Measurements from ENCODE around the gene MEGF6.
A peak's percentile ranks its signal among the peaks of the same experiment; 100 is the strongest.

MEGF6 gene

DNA sequence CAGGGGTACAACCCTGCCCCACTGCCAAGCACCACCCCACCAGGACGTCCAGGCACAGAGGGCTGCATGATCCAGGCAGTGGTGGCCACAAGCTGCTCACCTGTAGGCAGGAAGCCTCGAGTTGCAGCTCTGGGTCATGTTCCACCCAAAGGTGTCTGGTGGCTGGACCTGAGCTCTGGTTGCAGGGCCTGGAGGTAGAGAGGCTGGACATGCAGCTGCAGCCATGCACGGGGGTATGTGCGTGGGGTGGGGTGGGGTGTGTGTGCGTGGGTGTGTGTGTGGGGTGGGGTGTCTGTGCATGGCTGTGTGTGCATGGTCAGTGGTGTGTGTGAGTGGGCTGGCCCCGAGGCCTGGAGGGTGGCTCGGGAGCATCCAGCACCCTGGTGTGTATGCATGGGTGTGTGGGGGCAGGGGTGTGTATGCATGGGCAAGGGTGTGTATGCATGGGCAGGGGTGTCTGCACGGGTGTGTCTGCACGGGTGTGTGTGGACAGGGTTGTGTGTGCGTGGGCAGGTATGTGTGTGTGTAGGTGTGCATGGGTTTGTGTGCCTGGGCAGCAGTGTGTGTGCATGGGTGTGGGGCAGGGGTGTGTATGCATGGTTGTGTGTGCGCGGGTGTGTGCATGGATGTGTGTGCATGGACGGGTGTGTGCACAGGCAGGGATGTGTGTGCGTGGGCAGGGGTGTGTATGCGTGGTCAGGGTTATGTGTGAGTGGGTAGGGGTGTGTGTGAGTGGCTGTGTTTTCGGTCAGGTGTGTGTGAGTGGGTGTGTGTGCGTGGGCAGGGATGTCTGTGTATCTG is 141.3 kb downstream of the MEGF6 start:
- DNase-seq (ENCODE audit: low spot score): no peak

DNA sequence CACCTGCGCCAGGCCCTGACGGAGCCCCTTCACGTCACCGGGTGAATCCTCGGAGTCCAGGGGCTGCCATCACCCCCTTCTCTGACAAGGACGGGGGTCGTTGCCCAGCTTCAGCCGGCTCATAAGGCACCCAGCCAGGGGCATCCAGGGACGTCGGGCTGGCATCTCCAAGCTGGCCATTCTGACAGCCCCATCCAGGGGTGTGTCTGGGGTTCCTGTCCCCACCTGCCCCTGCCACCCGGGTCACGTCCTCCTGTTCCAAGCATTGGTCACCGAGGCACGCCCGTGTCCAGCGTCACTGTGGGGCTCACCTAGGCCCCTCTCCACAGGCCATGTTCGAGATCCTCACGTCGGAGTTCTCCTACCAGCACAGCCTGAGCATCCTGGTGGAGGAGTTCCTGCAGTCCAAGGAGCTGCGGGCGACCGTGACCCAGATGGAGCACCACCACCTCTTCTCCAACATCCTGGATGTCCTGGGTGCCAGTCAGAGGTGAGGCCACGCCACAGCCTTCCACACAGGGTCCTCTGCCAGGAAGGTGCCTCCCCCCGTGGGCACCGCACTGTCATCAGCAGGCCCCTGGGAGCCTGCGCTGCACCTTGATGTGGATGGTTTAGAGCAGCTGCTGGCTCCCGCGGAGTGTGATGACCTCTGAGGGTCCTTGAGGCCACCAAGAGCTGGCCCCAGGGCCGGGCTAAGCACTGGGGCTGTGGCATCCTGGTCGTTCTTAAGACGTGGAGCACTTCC is 142.0 kb downstream of the MEGF6 start:
- DNase-seq (ENCODE audit: low spot score): no peak

DNA sequence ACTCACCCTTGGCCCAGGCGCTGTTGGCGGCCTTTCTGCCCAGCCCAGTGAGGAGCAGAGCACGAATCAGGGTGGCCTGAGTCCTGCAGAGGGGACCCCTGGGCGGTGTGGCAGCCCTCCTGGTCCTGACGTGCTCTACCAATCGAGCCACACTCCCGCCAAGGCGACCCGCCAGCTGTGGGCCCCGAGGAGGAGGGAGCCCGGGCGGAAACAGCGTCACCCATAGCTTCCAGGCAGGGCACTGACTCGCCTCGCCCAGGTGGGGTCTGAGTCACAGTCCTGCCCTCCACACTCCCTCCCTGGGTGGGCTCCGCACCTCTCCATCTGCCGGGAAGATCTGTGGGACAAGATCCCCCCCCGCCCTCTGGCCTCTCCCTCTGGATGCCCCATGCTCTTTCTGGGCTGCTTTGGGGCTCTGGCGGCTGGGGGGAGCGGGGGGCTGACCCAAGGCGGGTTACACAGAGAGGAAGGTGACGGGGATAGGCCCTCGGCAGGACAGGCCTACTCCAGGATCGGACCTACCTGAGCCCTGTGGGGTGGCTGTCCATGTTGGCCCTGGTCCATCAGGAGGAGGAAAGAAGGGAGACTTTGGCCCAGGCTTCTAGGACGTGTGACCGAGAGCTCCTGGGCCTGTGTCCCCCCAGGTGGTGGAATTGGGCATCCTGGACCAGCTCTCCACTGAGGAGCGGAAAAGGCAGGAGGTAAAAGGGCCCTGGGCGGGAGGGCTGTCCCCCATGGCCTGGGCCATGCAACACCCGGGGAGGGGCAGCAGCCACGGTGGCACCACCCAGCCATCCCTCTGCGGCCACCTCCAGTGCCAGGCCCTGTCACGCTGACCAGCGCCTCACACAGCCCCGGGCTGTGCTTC is 142.8 kb downstream of the MEGF6 start:
- DNase-seq (ENCODE audit: low spot score): no peak

DNA sequence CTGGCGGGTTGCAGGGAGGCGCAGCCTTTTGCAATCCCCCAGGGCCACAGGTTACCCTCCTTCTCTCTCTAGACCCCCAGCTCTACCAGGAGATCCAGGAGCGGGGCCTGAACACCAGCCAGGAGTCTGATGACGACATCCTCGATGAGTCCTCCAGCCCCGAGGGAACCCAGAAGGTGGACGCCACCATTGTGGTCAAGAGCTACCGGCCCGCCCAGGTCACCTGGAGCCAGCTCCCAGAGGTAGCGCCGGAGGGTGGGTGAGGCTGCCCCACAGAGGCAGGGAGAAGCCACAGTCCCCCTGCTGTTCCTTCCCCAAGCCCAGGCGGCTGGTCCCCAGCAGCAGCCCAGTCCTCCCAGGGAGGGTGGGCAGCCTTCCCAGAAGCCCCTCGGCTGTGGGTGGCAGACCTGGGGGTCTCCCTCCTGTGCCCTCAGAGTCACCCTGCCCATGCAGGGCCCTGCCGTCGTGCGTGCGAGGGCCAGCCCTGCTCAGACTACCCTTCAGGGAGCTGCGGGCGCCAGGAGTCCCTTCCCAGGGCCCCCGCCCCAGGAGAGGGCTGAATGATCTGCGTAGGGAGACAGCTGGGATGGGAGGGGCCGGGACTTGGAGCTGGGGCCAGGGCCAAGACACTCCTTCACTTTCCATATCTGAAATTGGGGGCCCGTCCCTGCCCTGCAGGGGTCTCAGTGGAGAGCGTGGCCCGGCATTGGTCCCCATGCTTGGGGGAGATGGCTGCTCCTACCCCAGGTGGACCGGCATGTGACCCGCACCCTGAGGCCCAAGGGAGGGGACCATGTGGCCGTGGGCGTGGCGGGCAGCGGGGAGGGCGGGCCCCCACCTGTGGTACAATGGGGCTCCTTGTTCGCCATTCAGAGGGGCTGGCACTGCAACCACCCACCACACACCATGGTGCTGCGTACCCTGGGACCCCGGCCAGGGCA is 143.9 kb downstream of the MEGF6 start:
- no peak for DNase-seq (ENCODE audit: low spot score)

DNA sequence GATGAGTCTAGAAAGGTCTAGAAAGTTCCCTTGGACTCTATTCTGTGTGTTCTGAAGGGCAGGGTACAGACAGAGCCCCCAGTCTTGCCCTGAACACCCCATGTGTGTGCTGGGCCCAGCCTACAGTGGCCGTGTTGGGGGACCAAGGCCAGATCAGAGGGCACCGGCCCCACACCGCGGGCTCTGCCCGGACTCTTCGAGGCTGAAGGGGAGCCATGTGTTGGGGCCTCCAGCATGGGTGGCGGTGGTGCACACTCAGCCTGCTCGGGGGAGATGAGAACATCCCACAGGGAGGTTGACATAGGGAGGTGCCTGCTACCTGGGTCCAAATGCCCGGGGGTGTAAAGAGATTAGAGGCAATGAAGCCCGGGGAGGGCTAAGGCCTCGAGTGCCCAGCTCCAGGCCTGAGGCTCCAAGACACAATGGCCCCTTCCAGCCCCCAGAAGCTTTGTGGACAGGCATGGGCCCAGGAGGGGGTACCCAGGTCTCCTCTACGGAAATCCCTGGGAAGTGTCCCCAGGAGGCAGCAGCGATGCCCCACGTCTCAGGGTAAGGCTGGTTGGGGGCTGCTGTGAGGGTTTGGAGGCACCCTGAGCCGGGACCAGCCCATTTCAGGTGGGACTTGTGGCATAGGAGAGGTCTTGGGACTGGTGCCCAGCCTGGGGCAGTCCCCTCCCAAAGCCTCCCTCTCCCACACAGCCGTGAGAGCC is 144.8 kb downstream of the MEGF6 start:
- no peak for DNase-seq (ENCODE audit: low spot score)

DNA sequence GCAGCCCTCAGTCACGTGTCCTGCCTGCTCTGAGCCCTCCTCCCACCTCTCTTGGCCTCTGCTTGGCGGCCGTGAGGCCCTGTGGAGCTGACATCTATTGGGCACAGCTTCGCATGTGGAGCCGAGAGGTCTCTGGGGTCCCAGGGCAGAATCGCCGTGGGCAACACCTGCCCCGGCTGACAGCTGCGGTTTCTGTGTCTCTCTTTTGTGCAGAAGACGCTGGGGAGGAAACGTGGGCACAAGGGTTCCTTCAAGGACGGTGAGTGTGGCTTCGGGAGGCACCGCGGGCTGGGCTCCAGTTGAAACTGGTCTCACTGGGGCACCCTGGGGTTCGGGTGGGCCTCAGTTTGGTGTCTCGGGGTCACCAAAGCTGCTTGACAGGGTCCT is 145.4 kb downstream of the MEGF6 start:
- no peak for DNase-seq (ENCODE audit: low spot score)

DNA sequence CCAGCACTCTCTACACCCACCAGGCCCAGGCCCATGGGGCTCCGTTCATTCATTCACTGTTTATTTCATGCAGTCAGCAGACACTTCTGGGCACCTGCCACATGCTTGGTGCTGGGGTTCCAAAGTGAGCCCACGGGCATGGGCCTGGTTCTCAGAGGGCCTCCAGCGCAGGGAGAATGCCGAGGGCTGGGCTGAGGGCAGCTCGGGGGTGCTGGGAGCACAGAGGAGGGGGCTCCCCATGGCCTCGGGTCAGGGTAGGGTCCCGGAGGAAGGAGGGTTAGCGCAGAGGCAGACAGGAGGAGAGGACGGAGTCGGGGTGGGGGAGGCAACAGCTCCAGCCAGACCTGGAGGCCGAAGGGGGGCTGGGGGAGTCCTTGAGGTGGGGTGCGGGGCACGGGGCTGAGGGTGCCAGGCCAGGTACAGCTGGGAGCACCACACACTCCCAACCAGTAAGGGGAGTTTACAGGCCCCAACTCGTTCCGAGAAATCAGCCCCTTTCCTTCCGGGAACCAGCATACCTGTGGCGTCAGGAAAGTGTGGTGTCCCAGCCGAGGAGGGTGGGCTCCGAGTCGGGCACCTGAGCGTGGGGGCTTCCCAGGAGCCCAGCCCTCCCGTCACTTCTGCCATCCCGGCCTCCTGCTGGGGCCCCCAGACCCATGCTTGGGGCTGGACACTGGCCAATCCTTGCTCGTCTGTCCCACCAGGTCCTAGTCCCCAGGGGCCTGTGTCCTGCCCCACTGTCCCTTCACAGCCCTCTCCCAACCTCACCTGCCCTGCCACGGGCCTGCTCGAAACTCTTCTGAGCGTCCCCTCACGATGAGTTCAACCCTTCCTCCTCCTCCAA is 146.0 kb downstream of the MEGF6 start:
- DNase-seq (ENCODE audit: low spot score): no peak

DNA sequence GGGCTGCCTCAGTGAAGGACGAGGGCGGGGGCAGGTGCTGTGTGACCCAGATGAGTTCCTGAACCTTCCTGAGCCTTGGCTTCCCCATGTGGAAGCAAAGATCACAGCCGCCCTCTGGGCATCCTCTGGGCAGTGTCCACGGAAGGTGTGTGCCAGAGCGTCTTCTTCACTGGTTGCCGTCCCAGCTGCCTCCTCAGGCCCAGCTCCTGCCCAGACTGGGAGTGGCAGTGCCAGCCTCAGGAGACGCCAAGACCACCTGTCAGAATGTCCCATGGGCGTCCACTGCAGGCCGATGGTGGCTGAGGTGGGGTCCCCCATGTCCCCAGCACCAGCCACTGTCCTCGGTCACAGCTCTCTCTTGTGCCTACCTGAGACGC is 146.7 kb downstream of the MEGF6 start:
- no peak for DNase-seq (ENCODE audit: low spot score)

DNA sequence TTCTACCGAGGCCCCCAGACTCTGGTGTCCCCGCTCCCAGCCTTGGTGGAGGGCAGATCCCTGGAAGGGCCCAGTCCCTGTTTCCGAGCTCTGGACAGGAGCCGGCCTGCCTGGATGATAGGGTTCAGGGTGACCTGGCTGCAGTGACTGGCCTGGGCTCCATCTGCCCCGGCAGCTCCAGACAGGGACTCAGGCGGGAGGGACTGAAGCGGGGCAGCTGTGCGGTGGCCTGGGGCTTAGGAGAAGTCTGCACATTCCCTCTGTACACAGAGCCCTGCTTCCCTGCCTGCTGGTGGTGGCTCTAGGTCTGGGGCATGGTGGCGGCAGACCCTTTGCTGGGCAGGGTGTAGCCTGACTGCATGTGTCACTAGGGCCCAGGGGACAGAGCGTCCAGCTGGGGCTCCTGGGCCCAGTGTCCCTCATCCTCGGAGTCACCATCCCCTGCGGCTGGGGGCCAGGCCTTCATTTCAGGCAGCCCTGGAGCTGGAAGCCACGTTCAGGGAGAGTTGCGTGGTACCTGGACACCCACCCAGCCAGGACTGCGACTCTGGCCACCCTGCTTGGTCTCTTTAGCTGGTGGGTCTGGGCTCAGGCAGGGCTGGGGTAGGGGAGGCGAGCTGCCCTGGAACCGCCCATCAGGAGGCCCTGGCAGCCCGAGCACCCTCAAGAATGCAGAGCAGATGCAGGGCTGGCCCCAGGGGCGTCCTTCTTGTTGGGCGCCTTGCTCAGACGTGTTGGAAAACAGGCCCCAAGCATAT is 147.2 kb downstream of the MEGF6 start:
- DNase-seq (ENCODE audit: low spot score): no peak

DNA sequence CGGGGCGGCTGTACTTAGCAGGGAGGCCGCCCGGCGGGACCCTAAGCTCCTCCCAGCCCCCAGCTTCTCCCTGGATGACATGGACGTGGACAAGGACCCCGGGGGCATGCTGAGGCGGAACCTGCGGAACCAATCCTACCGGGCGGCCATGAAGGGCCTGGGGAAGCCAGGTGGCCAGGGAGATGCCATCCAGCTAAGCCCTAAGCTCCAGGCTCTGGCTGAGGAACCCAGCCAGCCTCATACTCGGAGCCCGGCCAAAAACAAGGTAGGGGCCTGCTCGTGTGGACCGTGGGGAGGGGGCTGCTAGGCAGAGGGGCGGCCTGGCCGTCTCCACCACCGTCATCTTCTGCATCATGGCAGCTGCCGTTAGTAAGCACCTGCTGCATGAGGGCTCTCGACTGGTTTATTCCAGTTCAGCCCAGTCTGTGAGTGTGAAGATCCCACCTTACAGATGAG is 147.9 kb downstream of the MEGF6 start:
- DNase-seq (ENCODE audit: low spot score): no peak

DNA sequence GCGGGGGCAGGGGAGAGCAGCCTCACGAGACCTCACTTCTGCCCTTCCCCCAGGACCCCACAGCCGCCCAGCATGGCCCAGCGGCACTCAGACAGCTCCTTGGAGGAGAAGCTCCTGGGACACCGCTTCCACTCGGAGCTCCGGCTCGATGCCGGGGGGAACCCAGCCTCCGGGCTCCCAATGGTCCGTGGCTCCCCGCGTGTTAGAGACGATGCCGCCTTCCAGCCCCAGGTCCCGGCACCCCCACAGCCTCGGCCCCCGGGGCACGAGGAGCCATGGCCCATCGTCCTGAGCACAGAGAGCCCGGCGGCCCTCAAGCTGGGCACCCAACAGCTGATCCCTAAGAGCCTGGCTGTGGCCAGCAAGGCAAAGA is 148.3 kb downstream of the MEGF6 start:
- DNase-seq (ENCODE audit: low spot score): no peak

DNA sequence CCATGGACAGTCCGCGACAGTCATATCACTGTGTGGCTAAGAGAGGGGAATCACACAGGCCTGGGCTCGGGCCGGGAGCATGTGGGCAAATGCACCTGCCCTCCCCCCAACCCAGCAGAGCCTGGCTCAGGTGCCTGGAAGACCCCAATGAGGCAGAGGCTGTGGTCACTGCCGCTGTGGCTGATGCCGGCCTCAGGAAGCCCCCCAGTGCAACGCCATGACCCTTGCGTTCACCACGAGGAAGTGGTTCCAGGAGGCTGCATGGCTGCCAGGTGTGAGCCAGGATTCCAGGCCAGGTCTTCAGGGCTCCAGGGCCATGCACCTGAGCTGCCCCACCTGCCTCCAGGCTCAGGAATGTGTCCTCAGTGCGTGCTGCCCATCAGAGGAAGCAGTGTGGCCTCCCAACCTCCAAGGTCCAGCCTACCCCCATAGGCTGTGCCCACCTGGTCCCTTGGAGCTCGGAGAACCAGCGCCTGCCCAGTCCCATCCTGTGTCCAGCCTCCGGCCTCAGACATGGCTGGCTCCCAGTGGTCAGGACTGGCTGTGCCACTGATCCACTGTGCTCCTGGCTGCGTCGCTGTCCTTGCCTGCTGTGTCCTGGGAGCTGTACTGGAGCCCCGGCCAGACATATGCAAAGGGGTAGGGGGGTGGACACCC is 148.8 kb downstream of the MEGF6 start:
- DNase-seq (ENCODE audit: low spot score): no peak

DNA sequence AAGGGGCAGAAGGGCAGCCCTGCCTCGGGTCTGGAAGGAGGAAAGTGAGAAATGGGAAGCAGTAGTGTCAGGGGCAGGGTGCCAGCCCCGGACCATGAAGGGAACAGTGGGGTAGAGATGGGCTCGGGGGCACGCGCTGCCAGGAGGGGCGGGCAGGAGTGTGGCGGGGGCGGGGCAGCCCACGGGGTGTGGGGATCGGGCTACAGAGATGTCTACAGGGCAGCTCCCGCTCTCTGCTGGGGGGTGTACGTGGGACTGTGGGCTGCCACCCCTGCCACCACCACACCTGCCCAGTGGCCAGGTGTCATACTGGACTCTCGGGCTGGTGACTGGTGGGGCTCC is 149.4 kb downstream of the MEGF6 start:
- DNase-seq (ENCODE audit: low spot score): no peak

DNA sequence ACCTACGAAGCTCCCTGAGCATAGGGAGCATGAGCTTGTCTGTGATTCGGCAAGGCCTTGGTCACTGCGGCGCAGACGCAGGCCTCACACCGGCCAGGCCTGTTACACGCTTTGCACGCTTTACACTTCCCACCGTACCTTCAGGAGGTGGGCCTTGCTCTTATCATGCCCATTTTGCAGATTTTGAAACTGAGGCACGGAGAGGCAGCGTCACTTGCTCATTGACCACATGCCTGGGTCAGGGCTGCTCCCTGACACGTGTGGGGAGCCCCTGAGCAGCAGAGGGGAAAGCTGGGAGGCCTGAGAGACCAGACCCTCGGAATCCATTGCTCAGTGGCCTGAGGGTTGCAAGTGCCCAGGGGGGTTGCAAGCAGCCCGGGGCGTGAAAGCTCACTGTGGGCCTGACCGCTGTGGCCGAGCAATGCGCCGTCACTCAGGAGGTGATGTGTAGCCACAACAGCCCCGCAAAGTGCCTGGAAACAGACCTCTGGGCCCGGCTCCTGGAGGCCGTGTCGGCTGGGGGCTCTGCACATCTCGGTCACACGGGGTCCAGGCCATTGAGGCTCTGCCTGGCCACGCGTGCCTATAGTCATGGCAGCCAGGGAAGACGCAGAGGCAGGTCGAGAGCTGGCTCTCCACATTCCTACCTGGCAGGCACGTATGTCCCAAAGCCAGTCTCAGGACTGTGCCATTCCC is 149.9 kb downstream of the MEGF6 start:
- DNase-seq (ENCODE audit: low spot score): no peak

DNA sequence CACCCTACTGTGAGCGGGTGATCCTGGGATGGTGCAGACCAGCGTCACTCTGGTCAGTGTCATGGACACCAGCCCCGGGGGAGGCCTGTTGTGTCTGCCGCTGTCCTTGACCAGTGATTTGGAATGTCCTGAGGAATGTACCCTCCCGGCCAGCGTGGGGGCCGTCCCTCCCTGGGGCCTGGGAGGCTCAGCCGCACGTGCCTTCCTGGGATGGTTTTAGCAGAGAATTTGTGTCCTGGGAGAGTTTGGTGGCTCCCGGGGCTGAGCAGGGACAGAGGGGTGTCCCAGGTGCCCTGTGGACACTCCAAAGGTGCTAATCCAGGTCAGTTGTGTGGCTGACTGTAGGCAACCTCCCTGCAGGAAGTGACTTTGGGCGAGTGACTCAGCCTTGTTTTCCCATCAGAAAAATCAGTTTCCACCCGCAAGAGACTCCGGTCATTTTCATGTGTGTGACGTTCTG is 150.6 kb downstream of the MEGF6 start:
- peak; percentile 83 for DNase-seq (ENCODE audit: low spot score)

DNA sequence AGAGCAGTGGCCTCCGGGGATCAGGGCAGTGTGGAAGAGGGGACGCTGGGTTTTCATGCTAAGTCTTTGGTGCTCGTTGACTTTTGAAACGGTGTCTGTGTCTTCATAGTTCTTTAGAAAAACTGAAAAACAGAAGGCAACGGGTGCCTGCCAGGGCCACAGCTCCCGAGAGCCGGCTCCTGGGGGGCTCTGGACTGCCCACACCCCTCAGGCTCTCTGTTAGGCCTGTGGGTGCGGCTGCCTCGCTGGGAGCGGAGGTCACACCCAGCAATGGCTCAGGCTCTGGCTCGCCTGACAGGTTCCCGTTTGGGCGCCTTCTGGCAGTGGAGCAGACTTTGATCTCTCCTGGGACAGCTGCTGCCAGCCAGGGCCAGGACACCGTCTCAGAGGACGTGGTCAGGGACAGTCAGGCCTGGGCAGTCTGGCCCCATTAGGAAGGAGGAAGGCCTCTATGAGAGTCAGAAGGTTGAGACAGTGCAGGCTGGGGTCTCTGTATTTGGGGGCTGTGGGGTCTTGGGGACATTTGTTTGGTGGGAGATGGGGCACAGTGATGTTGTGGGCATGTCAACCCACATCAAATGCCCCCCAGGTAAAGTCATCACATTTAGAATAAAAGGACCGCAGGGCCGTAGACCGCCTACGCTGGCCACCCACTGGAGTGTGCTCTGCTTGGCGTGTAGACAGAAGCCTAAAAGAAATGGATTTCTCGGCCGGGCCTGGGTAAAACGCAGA is 151.2 kb downstream of the MEGF6 start:
- no peak for DNase-seq (ENCODE audit: low spot score)

All from hepatic stellate cell (primary cell).